ENCODE measurements around the gene DNAJC18. TPM values are rescaled to one million over a fixed set of nuclear protein-coding genes. Genes with fewer than 3 reads are reported as not detected.

Gene DNAJC18
- total RNA-seq, 1 donor from 2014 or later, result 20.3 TPM

DNA sequence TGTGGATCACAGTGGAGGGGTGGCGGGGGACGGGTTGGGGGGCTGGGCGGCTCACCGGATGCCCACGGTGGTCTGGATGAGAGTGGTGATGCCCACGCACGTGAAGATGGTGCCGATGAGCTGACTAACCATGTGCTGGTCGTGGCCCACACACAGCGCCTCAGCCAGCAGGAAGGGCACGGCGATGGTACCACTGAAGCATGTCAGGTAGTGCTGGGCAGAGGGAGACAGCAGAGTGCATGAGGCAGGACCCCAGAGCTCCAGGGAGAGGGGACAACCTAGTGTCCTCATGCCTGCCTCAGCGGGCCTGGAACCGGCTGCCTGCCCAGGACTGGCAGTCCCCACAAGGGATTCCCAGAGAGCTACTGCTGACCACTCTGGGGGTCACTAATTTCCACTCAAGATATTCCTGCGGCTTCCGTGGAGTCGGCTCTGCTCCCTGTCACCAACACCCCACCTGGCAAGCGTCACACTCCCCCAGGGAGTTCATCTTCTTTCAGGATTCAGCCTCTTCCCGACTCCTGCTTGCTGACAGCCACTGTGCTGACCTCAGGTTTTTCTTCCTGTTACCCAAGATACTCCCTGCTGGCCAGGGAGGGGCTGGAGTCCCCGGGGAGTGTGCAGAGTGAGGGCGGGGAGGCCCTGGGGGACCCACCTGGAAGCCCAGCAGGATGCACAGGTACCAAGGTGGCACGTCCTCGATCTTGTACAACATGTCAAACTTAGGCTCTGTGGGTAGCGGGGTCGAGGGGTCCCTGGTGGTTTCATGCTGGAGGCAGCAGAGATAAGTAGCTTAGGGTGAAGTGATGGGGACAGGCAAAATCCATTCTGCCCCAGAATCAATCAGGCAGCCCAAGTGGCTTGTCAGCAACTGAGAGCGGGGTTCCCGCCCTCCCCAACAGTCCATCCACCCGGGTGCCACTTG is 57.2 kb downstream of the DNAJC18 start:
- intact Hi-C loops (cut with DNase I), result no loop called here
- peak; percentile 66 for DNase-seq (ENCODE audit: low spot score)

DNA sequence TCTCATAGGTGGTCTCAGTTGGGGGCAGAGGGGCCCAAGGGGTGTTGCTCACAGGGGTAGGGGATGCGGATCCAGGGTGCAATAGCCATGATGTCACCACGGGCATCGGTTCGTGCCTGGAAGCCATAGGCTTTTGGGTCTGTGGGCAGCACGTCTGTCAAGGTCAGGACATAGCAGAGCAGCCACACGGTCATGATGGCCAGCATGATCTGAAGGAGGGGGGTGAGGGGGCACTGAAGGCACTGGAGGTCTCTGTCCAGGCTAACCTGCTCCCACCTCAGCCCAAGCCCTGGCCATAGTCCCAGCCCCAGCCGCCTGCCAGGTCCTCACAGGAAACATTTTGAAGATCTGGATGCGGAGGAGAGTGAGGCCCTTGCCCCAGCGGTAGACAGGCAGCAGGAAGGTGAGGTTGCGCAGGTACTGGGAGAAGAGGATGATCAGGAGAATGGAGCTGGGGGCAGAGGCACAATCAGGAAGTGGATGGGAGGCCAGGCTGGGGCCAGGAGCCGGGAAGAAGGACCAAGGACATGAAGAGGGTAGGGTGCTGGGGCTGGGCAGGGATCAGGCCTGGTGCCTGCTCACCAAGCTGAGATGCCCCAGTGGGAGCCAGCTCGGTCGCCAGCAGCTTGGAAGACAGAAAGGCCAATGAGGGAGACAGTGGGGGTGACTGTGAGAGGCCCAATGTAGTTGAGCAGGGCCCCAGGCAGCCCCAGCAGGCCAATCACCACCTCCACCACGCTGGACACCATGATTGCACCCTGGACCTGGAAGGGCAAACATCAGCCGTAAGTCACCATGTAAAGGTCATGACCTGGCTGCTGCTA is 59.5 kb downstream of the DNAJC18 start:
- peak; percentile 53 for DNase-seq (ENCODE audit: low spot score)
- intact Hi-C loops (cut with DNase I), result no loop called here

DNA sequence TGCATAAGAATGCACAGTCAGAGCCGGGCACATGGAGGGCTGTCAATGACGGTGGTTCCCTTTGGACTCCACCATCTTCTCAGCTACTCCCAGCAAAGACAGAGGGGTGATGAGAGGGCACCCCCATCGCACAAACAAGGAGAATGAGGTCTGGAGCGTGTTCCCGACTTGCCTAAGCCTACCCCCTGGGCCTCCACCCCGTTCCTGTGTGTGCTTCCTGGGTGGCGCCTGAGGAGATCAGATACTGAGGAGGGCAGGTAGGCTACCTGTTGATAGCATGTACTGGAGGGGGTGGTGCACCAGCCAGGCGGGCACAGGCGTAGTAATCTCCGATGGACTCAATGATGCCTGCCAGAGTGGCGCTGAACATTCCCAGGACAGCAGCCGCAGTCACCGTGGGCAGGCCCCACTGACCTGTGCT is 60.4 kb downstream of the DNAJC18 start:
- peak; percentile 71 for DNase-seq (ENCODE audit: low spot score)
- intact Hi-C loops (cut with DNase I), result no loop called here

DNA sequence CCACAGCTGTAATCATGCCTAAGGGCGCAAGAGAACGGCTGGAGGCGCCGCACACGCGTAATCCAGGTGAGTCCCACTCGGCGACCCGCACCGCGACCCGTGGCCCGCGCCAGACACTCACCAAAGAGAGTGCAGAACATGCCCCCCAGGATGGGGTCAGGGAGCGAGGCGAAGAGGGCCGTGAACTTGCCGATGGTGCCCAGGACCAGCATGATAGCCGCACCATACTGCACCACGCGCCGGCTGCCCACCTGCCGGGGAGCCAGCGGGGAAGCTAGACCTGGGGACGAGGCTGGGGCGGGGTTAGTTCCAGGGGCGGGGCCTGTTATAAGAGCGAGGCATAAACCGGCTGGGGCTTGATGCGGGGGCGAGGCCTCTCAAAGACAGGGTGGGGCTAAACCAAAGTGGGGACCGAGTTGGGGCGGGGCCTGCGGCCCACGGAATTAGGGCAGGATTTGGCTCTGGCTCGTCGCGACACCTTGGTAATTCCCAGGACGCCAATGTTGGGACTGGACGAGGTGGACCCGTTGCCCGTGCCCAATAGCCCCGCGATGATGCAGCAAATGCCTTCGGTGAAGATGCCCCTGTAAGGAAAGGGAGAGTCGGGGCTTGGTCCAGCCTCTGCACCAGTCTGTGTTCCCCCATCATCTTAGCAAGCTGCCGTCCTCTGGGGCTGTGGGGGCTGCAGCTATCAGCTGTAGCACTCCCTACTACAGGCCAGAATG is 61.1 kb downstream of the DNAJC18 start:
- intact Hi-C loops (cut with DNase I), result no loop called here
- DNase-seq (ENCODE audit: low spot score), result peak; percentile 66

DNA sequence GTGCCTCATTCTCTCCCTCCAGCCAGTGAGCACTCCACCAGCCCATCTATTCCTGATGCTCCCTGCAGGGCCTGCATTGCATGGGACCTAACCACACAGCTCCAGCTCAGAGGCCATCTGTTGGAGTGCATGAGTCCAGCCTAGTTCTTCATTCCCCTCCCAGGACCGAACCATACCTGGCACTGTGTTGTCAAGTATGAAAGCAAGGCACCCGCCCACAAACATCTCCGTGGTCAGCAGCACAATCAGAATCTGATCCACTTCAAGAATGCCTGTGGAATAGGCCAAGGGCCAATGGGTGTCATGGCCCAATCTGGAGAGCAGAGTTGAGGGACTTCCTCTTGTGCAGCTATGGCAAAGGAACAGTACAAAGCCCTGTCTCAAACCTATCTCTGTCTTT is 62.1 kb downstream of the DNAJC18 start:
- intact Hi-C loops (cut with DNase I), result no loop called here
- DNase-seq (ENCODE audit: low spot score), result peak; percentile 59

DNA sequence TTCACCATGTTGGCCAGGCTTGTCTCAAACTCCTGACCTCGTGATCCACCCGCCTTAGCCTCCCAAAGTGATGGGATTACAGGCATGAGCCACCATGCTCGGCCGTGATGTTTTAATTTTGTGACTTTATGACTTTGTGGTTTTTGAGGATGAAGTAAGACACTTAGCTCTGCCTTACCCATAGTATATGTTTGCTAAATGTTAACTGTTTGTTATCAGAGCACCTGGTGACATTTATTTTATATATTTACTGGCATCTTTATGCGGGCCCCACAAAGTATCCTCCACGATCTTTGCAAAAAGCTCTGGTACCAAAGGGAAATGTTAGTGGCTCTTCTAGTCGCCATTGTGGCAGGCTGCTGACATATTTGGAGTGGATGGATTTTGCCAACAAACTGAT is 63.0 kb downstream of the DNAJC18 start:
- intact Hi-C loops (cut with DNase I), result no loop called here
- no peak for DNase-seq (ENCODE audit: low spot score)

DNA sequence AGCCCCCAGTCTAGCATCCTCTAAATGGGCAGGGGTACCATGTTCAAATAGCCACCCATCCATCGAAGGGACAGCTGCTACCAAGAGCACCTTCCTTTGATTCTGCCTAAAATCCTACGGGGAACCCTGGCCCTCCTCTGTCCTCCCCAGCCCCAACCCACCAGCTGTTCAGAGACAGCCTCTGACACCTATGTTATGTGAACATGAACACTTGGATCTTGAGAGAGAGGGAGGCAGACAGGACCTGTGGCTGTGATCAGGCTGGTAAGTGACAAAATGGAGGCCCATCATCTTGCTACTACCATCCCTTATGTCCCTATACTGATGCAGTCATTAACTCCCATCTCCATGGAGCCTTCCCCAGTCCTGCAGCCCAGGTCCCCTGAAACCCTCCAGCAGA is 64.4 kb downstream of the DNAJC18 start:
- intact Hi-C loops (cut with DNase I), result no loop called here
- no peak for DNase-seq (ENCODE audit: low spot score)

DNA sequence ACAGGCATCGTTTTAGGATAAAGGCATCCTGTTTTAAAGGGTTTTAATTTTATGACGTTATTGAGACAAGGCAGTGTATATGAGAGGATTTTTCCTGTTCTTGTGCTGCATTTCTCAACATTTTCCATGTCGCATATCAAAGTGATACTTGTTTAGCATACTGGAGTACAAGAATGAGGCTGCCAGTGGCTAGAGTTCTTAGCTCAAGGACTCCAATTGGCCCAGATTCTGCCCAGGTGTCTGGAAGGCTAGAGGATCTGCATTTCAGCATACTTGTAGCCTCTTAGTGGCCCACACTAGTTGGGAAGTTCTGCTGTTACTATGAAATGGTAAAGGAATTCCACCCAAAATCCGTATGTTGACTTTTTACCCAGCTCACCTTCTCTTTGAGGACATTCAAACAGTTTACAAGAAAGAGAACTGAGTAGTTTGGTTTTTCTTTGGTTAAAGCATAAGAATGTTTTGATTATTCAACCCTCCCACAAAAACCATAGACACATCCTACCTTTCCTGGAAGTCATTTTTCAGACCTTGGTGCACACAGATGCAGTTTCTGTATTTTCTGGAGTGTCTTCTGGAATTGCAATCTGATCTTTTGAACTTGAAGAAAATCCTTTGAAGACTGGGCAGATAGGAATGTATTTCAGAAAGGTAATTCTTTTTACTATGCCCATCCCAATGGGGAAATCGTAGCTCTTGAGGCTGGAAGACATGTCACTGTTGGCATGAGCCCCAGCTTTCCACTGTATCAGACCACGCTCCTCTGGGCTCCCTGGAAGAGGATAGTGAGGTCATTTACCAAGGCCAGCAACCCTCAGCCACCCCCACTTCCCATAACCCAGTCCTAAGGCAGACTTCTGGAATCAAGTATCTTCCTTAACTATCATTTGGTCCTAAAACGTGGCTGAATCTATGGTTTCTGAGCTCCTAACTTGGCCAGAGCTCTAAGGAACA is 67.6 kb downstream of the DNAJC18 start:
- peak; percentile 75 for DNase-seq (ENCODE audit: low spot score)
- intact Hi-C loops (cut with DNase I), result no loop called here

DNA sequence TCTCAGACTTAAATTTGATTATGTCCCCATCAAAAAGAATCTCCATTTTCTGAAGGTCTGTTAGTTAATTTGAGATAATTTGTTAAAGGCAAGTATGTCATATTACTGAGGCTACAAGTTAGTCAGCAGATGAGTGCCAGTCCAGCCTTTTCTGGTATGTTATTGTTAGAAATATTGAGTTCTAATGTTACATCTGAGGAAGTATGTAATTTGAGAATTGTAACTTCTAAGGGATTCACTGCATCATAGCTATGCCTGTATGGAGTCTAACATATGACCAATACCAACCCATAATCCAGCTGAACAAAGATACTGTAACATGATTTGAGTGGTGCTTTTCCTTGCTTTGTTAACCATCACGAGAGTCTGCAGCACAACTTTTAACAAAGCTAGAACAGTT is 70.1 kb downstream of the DNAJC18 start:
- DNase-seq (ENCODE audit: low spot score), result no peak
- intact Hi-C loops (cut with DNase I), result no loop called here

DNA sequence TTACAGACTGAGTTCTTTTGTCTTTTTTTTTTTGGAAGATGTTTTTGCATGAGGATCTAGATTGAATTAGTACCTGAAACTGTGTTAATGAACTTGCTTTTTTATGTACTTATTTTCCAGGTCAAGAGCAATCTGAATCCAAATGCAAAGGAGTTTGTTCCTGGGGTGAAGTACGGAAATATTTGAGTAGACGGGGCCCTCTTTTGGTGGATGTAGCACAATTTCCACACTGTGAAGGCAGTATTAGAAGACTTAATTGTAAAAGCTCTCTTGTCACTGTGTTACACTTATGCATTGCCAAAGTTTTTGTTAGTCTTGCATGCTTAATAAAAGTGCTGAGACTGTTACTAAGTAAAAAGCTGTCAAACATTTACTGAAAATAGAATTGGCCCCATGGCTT is 70.7 kb downstream of the DNAJC18 start:
- DNase-seq (ENCODE audit: low spot score), result no peak
- intact Hi-C loops (cut with DNase I), result no loop called here

DNA sequence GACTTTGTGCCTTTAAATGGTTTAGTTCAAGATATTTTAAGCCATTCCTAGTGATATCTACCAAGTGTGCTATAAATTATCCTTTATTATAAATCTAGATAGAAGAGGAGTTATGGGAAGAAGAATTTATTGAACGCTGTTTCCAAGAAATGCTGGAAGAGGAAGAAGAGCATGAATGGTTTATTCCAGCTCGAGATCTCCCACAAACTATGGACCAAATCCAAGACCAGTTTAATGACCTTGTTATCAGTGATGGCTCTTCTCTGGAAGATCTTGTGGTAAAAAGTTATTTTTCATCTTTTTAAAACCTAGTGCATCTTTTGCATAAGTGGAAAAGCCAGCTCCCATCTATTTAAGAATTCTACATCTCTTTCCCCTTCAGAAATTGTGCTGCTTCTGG is 74.9 kb downstream of the DNAJC18 start:
- intact Hi-C loops (cut with DNase I), result no loop called here
- DNase-seq (ENCODE audit: low spot score), result no peak

DNA sequence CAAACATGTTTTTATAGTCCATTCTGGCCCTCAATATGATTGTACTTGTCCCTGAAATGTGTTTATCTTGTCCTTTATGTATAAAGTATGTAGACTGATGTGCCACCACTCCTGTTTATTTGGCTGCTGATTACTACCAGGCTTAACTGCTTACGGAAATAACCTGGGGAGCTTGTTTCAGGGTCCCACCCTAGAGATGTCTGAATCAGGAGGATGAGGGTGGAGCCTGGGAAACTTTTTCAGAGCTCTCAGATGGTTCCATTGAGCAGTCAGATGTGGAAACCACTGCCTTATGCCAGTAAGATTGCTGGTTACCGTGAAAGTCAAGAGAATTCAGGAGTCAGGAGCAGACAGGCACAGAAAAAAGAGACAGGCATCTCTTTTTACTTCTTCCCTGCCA is 75.4 kb downstream of the DNAJC18 start:
- intact Hi-C loops (cut with DNase I), result no loop called here
- DNase-seq (ENCODE audit: low spot score), result no peak

DNA sequence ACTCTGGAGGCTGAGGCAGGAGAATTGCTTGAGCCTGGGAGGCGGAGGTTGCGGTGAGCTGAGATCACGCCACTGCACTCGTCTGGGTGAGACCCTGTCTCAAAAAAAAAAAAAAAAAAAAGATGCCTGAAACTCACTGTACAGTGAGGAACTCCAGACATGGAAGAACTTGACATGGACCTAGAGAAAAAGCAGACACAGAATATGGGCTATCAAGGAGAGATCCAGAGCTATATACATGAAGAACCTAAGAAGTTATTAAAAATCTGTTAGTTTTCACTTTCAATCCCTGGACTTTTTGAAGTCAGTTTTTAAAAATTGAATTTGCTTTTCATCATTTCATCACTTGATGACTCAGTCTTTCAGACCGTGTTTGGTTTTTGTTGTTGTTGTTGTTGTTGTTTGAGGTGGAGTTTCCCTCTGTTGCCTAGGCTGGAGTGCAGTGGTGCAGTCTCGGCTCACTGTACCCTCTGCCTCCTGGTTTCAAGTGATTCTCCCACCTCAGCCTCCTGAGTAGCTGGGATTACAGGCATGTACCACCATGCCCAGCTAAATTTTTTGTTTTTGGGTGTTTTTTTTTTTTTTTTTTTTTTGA is 77.4 kb downstream of the DNAJC18 start:
- intact Hi-C loops (cut with DNase I), result no loop called here
- no peak for DNase-seq (ENCODE audit: low spot score)

DNA sequence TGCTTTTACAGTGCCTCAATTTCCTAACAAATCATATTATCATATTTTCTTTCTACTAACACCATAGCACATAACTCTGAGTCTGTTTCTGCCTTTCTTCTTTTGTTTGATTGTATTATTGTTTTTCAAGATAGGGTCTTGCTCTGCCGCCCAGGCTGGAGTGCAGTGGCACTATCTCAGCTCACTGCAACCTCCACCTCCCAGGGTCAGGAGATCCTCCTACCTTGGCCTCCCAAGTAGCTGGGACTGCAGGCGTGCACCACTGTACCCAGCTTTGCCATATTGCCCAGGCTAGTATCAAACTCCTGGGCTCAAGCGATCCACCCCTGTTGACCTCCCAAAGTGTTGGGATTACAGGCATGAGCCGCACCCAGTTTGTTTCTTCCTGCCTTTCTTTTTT is 78.9 kb downstream of the DNAJC18 start:
- intact Hi-C loops (cut with DNase I), result no loop called here
- DNase-seq (ENCODE audit: low spot score), result no peak

Other genes starting within 250 kb of the DNAJC18 start
- gene SIL1, start 241.2 kb downstream of the DNAJC18 start, total RNA-seq, result 43.1 TPM
- gene MATR3, start 145.8 kb downstream of the DNAJC18 start, total RNA-seq, result 170 TPM
- 133 TPM for gene PAIP2, start 97.7 kb downstream of the DNAJC18 start, total RNA-seq
- gene SLC23A1, start 56.2 kb downstream of the DNAJC18 start, total RNA-seq, result not detected
- 0.51 TPM for gene MZB1, start 49.6 kb downstream of the DNAJC18 start, total RNA-seq
- 34.7 TPM for gene PROB1, start 44.4 kb downstream of the DNAJC18 start, total RNA-seq
- 12.4 TPM for gene SPATA24, start 35.4 kb downstream of the DNAJC18 start, total RNA-seq
- 20.1 TPM for gene ECSCR, start 23.2 kb upstream of the DNAJC18 start, total RNA-seq
- not detected for gene SMIM33, start 31.5 kb upstream of the DNAJC18 start, total RNA-seq
- 85.3 TPM for gene STING1, start 43.2 kb upstream of the DNAJC18 start, total RNA-seq
- 124 TPM for gene UBE2D2, start 121.8 kb upstream of the DNAJC18 start, total RNA-seq
- 49.3 TPM for gene CXXC5, start 208.8 kb upstream of the DNAJC18 start, total RNA-seq